HEK293T (cell line): ENCODE data around the gene BTN2A1.
"Not testable (repeated sequence)": the region's sequence is repeated elsewhere in the genome, so short reads cannot be mapped to it uniquely, and the experiment has no call there.

ENCODE experiments used
- CTCF ChIA-PET: fragments of 350-600 bp; formaldehyde crosslinking; extraction: SDS; loops from one replicate; lab custom pipeline; 2021; ENCODE audit warnings: antibody characterized with exemption, inconsistent platforms; lab: Yijun Ruan, JAX
- POLR2A ChIA-PET: fragments of 350-600 bp; formaldehyde crosslinking; extraction: SDS; loops from one replicate; lab custom pipeline; 2020; ENCODE audit warnings: antibody characterized with exemption, inconsistent platforms; lab: Yijun Ruan, JAX
- DNase-seq: peaks from one replicate; pipeline ENCODE4 v3.0.0; 2012; ENCODE audit warnings: mixed read lengths; ENCODE audit errors: extremely low spot score
- ARNT ChIP-seq: fragments of 450-650 bp; IDR thresholded peaks from 2 replicates; pipeline ENCODE4 v1.6.1; 2017; ENCODE audit warnings: mild to moderate bottlenecking
- BHLHE40 ChIP-seq: fragments of 450-650 bp; IDR thresholded peaks from 2 replicates; pipeline ENCODE4 v1.6.1; 2016; ENCODE audit warnings: mild to moderate bottlenecking, moderate library complexity, borderline replicate concordance
- CTBP1 ChIP-seq: fragments of 450-650 bp; IDR thresholded peaks from 2 replicates; pipeline ENCODE4 v1.6.1; 2016; ENCODE audit warnings: borderline replicate concordance
- ELF4 ChIP-seq: fragments of 450-650 bp; IDR thresholded peaks from 2 replicates; pipeline ENCODE4 v1.6.1; 2017; ENCODE audit warnings: antibody characterized with exemption
- FOXA1 ChIP-seq: fragments of 450-650 bp; IDR thresholded peaks from 2 replicates; pipeline ENCODE4 v1.6.1; 2016; ENCODE audit warnings: mild to moderate bottlenecking
- FOXM1 ChIP-seq: fragments of 450-650 bp; IDR thresholded peaks from 2 replicates; pipeline ENCODE4 v1.6.1; 2017; ENCODE audit warnings: mild to moderate bottlenecking, borderline replicate concordance
- HDGF ChIP-seq: fragments of 450-650 bp; IDR thresholded peaks from 2 replicates; pipeline ENCODE4 v1.6.1; 2017; ENCODE audit warnings: antibody characterized with exemption, borderline replicate concordance
- L3MBTL2 ChIP-seq: fragments of 450-650 bp; conservative IDR thresholded peaks from 2 replicates; pipeline ENCODE4 v1.6.1; 2016; ENCODE audit warnings: mild to moderate bottlenecking
- NFRKB ChIP-seq: fragments of 450-650 bp; IDR thresholded peaks from 2 replicates; pipeline ENCODE4 v1.6.1; 2016; ENCODE audit warnings: mild to moderate bottlenecking, moderate library complexity
- PKNOX1 ChIP-seq: fragments of 450-650 bp; IDR thresholded peaks from 2 replicates; pipeline ENCODE4 v1.6.1; 2016
- SUZ12 ChIP-seq: fragments of 450-650 bp; IDR thresholded peaks from 2 replicates; pipeline ENCODE4 v1.6.1; 2016; ENCODE audit warnings: mild to moderate bottlenecking
- ZNF384 ChIP-seq: fragments of 450-650 bp; IDR thresholded peaks from 2 replicates; pipeline ENCODE4 v1.6.1; 2016

BTN2A1 gene

GRCh38 chr6:26415036-26415614, 42.6 kb upstream of the BTN2A1 start:
- TF ChIP-seq CTBP1 (no peak), ARNT (no peak), FOXA1 (no peak), HDGF (no peak), SUZ12 (no peak), FOXM1 (no peak), ZNF384 (no peak)
- ChIA-PET CTCF (no interaction called here), POLR2A (no interaction called here)
- no peak for DNase-seq

- TF ChIP-seq PKNOX1, result no peak
- TF ChIP-seq ELF4, result no peak
- TF ChIP-seq BHLHE40, result no peak
- TF ChIP-seq L3MBTL2, result no peak
- ChIA-PET POLR2A (no interaction called here), CTCF (no interaction called here)
- DNase-seq, result no peak
These were observed 42.0 kb upstream of the BTN2A1 start for GRCh38 chr6:26415791-26416190.

- no peak for DNase-seq
- ChIA-PET CTCF (no interaction called here), POLR2A (no interaction called here)
- 0 out of 2 replicates have a peak, but pooled peaks have one; percentile 20 for TF ChIP-seq L3MBTL2
- TF ChIP-seq HDGF, result no peak
- TF ChIP-seq ARNT, result no peak
- no peak for TF ChIP-seq NFRKB
These were observed 41.5 kb upstream of the BTN2A1 start for GRCh38 chr6:26416288-26416687.

- DNase-seq, CTCF ChIA-PET, POLR2A ChIA-PET: not testable (repeated sequence)
These were observed 39.7 kb upstream of the BTN2A1 start for GRCh38 chr6:26418077-26418476.

GRCh38 chr6:26418795-26419194, 39.0 kb upstream of the BTN2A1 start:
- POLR2A ChIA-PET, result interaction anchor here (1.5 kb wide), 1 partner anchor 36 kb away, joined by 4 read pairs; the partner anchor contains the start of gene BTN2A2
- DNase-seq, CTCF ChIA-PET: not testable (repeated sequence)

GRCh38 chr6:26420688-26421171, 37.0 kb upstream of the BTN2A1 start:
- POLR2A ChIA-PET, result no interaction called here
- peak; percentile 65 for TF ChIP-seq L3MBTL2
- no peak for TF ChIP-seq SUZ12
- no peak for TF ChIP-seq FOXA1
- TF ChIP-seq BHLHE40, result no peak
- CTCF ChIA-PET, result interaction anchor here (0.7 to 1.0 kb wide), 2 partner anchors 34 to 79 kb away, joined by 3 read pairs; no protein-coding TSS in a partner anchor
- DNase-seq, result peak; percentile 35

DNA sequence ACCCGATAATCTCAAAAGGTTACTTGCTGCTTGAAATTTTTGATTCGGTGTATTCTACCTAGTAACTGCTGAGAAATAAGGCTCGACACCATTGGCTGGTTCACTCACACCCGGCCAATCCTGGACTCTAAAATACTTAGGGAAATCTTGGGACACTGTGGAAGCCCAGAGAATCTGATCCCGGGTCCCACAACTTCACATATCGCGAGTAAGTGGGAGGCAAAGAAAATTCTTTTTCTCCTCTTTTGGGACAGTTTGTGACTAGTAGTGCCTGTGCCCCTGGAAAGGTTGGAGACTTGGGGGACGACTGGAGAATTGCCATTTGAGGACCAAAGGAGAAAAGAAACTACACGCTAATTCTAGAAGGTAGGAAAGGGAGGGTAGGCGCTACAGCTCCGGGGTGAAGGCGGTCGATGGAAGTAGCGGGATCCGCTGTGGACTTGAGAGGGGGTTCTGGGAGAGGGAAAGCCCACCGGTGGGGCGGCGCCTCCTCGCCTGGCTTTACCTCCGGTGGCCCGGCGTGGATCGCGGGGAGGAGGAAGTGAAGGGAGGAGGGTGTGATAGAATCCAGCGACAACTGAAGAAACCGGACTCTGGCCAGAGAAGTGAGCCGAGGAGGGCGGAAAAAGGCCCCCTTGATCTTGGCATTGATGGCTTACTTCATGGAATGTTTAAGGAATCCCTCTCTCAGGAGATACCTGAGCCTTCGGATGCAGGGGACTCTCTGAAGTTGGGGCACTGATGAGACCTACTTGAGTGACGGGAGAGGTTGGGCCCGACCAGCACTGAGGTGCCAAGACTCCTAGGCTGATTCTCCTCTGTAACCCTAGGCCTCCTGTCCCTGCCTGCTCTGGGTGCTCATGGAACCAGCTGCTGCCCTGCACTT, 36.3 kb upstream of the BTN2A1 start:
- no peak for TF ChIP-seq FOXM1
- TF ChIP-seq L3MBTL2, result peak; percentile 48
- TF ChIP-seq BHLHE40, result no peak
- TF ChIP-seq PKNOX1, result 0 out of 2 replicates have a peak, but pooled peaks have one; percentile 7
- DNase-seq, result peak; percentile 84
- POLR2A ChIA-PET, result no interaction called here
- CTCF ChIA-PET, result interaction anchor here (0.7 to 1.0 kb wide), 2 partner anchors 33 to 80 kb away, joined by 3 read pairs; no protein-coding TSS in a partner anchor

DNA sequence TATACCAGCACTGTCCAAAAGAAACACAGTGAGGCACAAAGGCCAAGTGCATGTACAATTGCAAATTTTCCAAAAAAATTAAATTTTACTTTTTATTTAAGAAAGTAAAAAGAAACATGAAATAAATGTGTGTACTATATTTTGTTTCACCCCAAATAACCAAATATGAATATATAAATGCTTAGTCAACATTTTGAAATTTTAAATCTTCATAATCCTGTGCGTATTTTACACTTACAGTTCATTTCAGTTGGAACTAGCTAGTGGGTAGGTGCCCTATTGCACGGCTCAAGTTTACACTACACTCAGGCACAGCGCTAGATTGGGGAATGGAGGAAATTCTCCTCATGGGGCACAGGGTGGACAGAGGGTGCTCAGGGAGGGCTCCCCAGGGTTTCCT, 35.4 kb upstream of the BTN2A1 start:
- TF ChIP-seq NFRKB (no peak), BHLHE40 (no peak), FOXM1 (no peak)
- no peak for DNase-seq
- ChIA-PET CTCF (no interaction called here), POLR2A (no interaction called here)
